CD4-positive, alpha-beta T cell treated with Interleukin-4 for 4 hours (primary cell): ENCODE data around the gene SPEF1.

Experiments
- DNase-seq: peaks from one replicate; pipeline ENCODE4 v3.0.0-alpha.2; 2020

The SPEF1 gene

GRCh38 chr20:3745686-3746173 is 35.5 kb downstream of the SPEF1 start:
- DNase-seq = no peak

- DNase-seq = peak; percentile 73
Measured at GRCh38 chr20:3744806-3745685, 36.2 kb downstream of the SPEF1 start.

DNA sequence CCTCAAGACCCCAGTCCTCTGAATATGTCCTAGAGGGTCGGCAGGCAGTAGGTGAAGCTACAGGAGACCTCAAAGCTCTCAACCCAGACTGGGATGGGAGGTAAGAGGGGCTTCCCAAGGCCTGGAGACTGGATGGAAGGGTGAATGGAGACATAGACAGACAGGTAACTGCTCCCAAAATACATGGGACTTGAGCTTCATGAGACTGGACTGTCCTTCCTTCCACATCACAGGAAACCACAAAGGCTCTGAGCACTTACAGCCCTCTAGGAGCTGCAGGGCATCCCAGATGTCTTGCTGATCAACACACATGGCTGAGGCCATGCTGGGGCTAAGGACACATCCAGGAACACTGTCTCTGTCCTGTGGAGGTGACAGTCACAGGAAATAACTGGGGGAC is 37.2 kb downstream of the SPEF1 start:
- no peak for DNase-seq

GRCh38 chr20:3743251-3743650 is 38.0 kb downstream of the SPEF1 start:
- no peak for DNase-seq

- no peak for DNase-seq
Measured at GRCh38 chr20:3741836-3742458, 39.3 kb downstream of the SPEF1 start.

- DNase-seq = no peak
Measured at GRCh38 chr20:3740615-3741301, 40.5 kb downstream of the SPEF1 start.

GRCh38 chr20:3739926-3740451 is 41.3 kb downstream of the SPEF1 start:
- no peak for DNase-seq

DNA sequence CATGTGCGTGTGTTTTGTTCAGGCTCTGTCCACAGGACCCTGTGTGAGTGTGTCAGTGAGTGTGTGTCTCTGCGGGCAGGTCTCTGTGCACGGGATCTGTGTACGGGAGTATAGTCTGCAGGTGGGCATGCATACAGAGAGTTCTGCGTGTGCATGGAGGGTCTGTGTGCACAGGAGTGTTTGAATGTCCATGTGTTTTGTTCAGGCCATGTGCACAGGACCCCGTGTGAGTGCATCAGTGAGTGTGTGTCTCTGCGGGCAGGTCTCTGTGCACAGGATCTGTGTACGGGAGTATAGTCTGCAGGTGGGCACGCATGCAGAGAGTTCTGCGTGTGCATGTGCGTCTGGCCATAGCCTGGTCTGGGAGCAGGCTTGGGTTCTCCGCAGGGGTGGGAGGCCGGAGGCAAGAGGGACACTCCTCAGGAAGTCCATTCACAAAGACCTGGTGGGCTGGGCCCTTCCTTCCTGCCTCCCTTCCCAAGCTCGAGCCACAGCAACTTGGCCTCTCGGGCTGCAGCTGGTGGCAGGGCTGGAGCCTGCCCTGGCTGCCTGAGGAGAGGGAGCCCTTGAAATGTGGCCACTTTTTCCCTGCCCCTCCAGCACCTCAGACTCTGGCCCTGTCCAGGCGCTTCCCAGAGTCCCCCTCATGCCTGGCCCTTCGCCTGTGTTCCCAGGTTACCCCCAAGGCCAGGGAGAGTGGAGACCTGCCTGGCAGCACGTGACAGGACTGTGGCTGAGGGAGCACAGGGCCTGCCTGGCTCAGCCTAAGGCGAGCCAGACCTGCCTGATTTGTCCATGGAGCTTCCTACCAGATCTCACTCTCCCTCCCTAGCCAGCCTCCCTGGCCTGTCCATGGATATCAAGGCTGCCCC is 42.0 kb downstream of the SPEF1 start:
- no peak for DNase-seq

- no peak for DNase-seq
Measured at GRCh38 chr20:3738111-3739053, 42.9 kb downstream of the SPEF1 start.

DNA sequence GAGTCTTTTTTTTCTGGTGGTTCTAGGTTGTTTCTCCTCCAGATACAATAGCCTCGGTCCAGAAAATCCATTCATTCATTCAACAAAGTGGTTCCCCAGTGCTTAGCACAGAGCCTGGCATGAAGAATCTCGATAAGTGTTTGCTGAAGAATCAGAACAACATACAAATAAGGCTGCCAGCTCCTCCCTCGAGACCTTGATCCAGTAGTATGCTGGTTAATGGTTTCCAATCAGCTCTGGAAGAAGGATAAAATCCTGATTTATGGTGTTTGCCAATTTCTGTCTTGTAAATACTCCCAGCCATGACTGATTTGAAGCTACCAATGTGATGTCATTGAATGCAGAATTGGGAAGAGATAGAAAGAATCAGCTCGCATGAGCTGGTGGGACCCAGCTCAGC is 45.5 kb downstream of the SPEF1 start:
- no peak for DNase-seq

- no peak for DNase-seq
Measured at GRCh38 chr20:3734111-3734843, 47.0 kb downstream of the SPEF1 start.

DNA sequence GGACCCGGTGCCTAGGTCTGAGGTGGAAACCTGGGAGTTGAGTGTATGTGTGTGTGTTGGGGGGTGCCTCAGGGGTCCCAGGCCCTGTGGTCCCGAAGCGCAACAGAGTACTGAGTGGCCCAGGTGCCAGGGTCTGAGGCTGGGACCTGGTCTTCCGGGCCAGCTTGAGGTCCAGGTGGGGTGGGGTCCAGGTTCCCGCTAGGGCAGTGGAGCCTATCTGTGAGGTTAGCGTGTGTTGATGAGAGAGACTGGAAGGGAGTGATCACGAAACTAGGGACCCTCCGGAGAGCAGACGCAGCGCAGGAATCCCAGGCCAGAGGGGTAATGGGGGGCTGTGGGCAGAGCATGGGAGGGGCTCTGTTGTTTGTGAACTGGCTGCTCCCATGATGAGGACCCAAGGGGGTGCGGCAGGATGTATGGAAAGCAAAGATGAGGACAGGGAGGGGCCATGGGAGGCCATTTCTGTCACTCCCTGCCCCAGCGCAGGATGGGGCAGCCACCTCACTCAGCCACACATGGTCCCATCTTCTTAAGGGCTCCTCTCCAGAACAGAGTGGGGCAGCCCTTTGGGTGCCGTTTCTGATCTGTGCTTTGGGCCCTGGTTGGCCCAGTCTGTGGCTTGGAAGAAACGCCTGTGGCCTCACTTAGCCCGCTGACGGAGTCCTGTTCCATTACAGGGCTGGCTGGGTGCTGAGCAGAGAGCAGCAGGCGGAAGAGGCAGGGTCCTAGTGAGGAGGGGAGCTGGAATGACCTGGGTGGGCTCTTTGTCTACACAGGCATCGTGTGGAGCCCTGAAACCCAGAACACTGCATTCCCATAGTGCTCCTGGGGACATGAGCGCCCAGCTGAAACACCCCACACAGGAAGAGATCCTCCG is 47.9 kb downstream of the SPEF1 start:
- no peak for DNase-seq

- no peak for DNase-seq
Measured at GRCh38 chr20:3732327-3733118, 48.7 kb downstream of the SPEF1 start, which contains the start of gene HSPA12B. TSS of gene HSPA12B (plus strand) at chr20:3732685. CDS start at chr20:3738675, 5,990 bp downstream.

- DNase-seq = no peak
Measured at GRCh38 chr20:3731944-3732326, 49.3 kb downstream of the SPEF1 start.

DNA sequence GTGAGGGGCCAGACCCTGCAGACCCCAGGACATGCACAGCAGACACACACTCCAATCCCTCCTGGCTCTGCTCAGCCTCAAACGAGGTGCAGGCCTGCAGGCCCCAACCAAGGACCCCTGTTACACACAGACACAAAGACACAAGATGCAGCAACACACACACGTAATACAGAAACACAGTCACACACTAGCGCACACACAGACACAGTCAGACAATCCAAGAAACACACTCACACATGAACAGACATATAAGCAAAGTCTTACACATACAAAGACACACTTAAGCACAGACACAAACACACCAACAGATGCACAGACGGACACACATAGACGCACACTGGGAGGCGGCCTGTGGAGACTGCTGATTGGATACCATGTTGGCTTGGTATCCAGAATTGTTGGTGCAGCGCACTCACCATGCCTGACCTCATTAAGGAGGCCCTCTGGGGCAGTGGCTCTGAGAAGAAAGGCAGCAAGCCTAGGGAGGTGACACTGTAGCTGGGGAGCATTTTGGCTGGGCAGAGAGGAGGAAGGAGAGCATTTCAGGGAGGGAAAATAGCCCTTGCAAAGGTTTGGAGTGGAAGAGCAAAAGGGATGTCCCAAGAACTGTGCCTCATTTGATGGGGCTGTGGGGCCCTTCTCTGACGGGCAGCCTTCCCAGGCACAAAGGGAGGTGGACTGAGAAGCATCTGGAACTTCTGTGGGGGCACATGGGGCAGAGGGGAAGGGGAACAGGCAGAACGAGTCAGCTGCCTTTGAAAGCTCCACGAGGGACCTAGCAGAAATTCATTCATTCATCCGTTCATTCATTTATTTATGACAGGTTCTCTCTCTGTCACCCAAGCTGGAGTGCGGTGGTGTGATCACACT is 50.2 kb downstream of the SPEF1 start:
- DNase-seq = no peak

DNA sequence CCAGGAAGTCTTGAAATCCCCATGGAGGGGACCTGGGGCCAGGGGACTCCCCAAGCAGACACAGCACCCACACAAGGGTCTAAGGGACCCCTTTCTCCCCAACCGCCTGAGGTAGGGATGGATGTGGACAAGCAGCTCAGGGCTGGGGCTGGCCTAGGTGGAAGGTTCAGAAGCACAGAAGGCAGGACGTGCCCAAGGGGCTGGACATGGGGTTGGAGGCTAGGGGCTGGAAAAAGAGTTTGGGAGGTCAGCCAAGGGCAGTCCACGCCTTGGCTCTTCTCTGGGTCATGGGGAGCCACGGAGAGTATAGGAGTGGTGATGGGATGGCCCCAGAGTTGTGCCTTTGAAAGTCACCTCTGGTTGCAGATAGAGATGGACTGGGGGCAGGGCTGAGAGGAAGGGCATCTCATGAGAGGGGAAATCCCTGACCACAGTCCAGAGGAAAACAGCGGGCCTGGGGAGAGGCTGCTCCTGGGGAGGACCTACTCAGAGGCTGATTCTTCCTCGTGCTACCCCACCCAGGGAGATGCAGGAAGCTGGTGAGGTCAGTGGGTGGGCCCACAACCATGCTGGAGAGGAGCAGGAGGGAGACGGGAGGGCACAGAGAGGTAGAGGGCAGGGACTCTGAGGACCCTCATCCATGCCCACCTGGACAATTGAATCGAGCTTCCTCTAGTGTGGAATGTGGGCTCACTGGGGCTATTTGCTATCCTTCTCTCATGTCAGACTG is 51.3 kb downstream of the SPEF1 start:
- no peak for DNase-seq

DNA sequence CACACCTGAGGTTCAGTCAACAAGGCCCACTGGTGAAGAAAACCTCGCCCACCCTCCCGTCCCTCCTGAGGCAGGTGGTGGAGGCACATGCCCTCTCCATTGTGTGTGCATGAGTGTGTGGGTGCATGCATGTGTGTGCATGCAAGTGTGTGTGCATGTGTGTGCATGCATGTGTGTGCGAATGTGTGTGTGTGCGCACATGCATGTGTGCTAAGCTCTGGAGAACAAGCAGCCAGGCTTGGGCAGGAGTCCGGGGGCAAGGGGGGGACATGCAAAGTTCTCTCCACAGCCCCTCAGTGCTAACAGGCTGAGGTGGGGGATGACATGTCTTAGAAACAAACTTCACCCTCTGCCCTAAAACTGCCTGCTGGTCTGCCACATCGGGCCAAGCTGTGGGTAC is 51.9 kb downstream of the SPEF1 start:
- no peak for DNase-seq
